Activated T-cell treated with anti-CD3 and anti-CD28 coated beads, Interleukin-2, amount 50 U/mL, for 24 hours (primary cell): Measurements from ENCODE around the gene ARHGEF7.

Experiments used
- DNase-seq: peaks from one replicate; pipeline ENCODE4 v3.0.0-alpha.2; 2020
- H3K27ac Mint-ChIP-seq: 2 replicates; pipeline ENCODE4 v1.8.0; 2020; ENCODE audit warnings: mild to moderate bottlenecking, mixed read lengths
- H3K27me3 Mint-ChIP-seq: 2 replicates; pipeline ENCODE4 v1.8.0; 2020; ENCODE audit warnings: mixed read lengths
- H3K36me3 Mint-ChIP-seq: 2 replicates; pipeline ENCODE4 v1.8.0; 2020; ENCODE audit warnings: low read depth, mixed read lengths
- H3K4me1 Mint-ChIP-seq: 2 replicates; pipeline ENCODE4 v1.8.0; 2020; ENCODE audit warnings: low read depth, mixed read lengths
- H3K4me3 Mint-ChIP-seq: 2 replicates; pipeline ENCODE4 v1.8.0; 2020; ENCODE audit warnings: mild to moderate bottlenecking, moderate library complexity, mixed read lengths
- H3K9me3 Mint-ChIP-seq: 2 replicates; pipeline ENCODE4 v1.8.0; 2020; ENCODE audit warnings: mixed read lengths

Gene ARHGEF7

DNA sequence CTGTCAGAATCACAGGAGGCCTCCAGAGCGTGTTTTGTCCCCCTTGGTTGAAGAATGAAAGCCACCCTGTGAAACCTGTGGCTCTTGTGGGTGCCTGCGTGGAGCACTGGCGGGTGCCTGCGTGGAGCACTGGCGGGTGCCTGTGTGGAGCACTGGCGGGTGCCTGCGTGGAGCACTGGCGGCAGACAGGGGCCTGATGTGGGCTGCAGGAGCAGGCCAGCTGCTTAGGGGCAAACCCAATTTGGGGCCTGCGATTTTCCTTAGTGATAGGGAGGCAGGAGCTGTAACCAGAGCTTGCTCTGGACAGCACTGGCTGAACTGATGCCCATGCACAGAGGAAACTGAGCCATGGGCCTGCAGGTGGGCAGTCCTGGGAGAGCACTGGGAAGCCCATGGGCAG is 24.3 kb downstream of the ARHGEF7 start:
- H3K4me3 Mint-ChIP-seq: no peak overlapping the region
- DNase-seq: no peak
- peaks cover 29% of the 10 kb centered on the region for H3K27me3 Mint-ChIP-seq
- no peaks in the 10 kb centered on the region for H3K4me1 Mint-ChIP-seq
- H3K27ac Mint-ChIP-seq: no peak overlapping the region
- no peaks in the 10 kb centered on the region for H3K36me3 Mint-ChIP-seq
- H3K9me3 Mint-ChIP-seq: no peaks in the 10 kb centered on the region

DNA sequence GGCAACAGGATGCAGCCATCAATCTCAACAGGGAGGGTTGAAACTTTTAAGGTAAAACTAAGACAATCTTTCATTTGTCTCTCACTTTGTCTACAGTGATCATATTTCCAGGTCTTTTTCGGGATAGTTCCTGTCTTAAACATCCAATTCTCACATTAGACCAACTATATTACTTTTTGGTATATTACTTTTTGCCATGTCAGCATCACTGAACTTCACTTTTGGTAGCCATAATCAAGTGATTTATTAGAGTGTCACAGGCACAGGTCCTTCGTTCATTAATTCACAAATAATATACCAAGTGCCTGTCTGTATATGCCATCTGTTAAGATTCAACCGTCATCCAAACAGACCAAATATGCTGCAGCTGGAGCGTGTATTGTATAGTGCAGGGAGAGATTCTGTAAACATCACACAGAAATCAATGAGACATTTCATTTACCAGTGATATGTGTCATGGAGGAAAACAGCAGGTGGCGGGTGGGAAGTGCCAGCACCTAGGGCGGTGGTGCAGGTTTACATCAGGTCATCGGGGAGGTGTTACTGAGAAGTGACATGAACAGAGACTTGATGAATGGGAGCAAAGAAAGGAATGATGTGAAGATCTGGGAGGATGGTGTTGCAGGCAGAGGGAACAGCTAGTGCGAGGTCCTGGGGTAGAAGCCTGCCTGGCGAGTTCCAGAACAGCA is 24.9 kb downstream of the ARHGEF7 start:
- Mint-ChIP-seq H3K27me3 (peaks cover 29% of the 10 kb centered on the region), H3K9me3 (no peaks in the 10 kb centered on the region), H3K4me3 (no peak overlapping the region), H3K36me3 (no peaks in the 10 kb centered on the region), H3K4me1 (no peaks in the 10 kb centered on the region), H3K27ac (no peak overlapping the region)
- DNase-seq: no peak

DNA sequence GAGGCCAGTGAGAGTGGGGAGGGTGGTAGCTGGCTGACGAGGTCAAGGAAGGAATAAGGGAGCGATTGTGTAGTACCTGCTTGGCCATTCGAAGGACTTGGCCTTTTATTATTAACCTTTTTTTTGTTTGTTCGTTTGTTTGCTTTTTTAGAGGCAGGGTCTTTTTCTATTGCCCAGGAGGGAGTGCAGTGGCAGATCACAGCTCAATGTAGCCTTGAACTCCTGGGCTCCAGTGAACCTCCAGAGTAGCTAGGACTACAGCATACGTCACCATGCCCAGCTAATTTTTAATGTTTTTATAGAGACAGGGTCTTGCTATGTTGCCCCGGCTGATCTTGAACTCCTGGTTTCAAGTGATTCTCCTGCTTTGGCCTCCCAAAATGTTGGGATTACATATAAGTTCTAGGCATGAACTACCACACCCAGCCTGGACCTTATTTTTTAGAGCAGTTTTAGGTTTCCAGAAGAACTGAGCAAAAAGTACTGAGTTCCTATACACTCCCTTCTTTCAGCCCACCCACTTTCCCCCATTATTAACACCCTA is 25.5 kb downstream of the ARHGEF7 start:
- H3K27me3 Mint-ChIP-seq: peaks cover 29% of the 10 kb centered on the region
- no peak overlapping the region for H3K27ac Mint-ChIP-seq
- no peak for DNase-seq
- H3K4me3 Mint-ChIP-seq: no peak overlapping the region
- no peaks in the 10 kb centered on the region for H3K4me1 Mint-ChIP-seq
- H3K9me3 Mint-ChIP-seq: no peaks in the 10 kb centered on the region
- H3K36me3 Mint-ChIP-seq: no peaks in the 10 kb centered on the region

DNA sequence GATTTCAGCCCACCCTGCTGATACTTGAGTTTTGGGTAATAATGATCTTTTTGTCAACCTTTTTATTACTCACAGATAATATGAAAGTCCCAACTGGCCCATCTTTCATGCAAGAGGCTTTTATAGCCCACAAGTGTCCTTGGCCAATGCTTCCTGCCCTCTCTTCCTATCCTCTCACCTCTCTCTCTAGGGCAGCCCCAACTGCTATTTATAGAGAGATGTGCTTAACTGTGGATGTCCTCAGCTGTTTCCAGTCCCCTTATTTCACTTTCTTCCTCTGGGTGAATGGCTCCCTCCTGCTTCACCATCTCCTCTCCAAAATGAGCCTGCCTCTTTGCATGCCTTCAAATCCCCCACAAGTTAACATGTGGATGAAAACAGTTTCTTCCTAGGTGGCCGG is 27.4 kb downstream of the ARHGEF7 start:
- H3K36me3 Mint-ChIP-seq: no peaks in the 10 kb centered on the region
- no peak overlapping the region for H3K27ac Mint-ChIP-seq
- H3K4me3 Mint-ChIP-seq: no peak overlapping the region
- H3K27me3 Mint-ChIP-seq: peaks cover 22% of the 10 kb centered on the region
- no peaks in the 10 kb centered on the region for H3K4me1 Mint-ChIP-seq
- DNase-seq: no peak
- H3K9me3 Mint-ChIP-seq: no peaks in the 10 kb centered on the region

DNA sequence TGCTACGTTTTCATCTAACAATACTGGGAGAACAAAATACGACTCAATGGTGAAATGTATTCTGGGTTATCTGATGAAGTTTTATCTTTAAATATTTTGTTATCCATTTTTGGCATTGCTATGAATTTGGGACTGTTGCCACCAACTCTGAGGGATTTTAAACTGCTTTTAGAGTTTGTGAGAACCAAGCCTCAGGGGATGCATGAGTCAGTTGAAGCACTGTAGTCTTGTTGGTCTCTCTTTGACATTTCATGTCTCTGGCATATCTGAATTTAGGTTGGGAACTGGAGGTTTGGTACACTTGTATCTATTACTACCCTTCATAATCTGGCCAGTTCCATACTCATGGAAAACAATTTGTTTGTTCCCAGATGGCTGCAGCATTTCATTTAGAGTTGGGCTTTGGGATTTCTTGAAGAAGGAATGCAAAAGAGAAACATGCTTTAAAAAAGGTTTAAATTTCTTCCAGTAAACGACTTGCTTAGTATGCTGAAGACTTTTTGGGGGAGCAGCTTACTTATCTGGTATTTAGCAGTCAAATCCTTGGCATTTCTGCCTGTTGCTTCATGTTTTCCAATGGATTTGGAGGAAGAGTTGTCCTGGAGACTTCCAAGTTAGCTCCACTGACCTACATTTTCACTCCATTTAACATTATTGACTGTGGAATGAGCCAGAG is 28.9 kb downstream of the ARHGEF7 start:
- H3K9me3 Mint-ChIP-seq: no peaks in the 10 kb centered on the region
- H3K27me3 Mint-ChIP-seq: peaks cover 21% of the 10 kb centered on the region
- H3K4me3 Mint-ChIP-seq: no peak overlapping the region
- no peaks in the 10 kb centered on the region for H3K4me1 Mint-ChIP-seq
- no peaks in the 10 kb centered on the region for H3K36me3 Mint-ChIP-seq
- DNase-seq: no peak
- no peak overlapping the region for H3K27ac Mint-ChIP-seq

DNA sequence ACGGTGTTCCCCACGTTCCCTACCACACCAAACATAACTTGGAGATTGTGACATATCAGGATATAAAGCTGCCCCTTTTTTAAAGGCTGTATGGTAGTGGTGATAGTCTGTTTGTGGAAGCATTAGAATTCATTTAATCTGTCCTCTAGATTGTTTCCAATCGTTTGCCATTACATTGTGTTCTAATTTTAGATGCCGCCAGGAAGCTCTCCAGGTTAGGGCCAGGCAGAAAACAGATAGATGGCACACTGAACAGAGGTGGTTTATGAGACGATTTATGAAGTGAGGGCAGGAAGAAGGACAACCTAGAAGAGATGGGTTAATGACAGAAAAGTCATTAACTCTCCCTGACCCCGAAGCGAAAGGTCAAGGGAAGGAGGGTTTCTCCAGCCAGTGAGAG is 30.0 kb downstream of the ARHGEF7 start:
- Mint-ChIP-seq H3K27me3 (peaks cover 20% of the 10 kb centered on the region), H3K9me3 (no peaks in the 10 kb centered on the region), H3K4me3 (no peak overlapping the region), H3K4me1 (no peaks in the 10 kb centered on the region), H3K36me3 (no peaks in the 10 kb centered on the region), H3K27ac (no peak overlapping the region)
- DNase-seq: no peak

DNA sequence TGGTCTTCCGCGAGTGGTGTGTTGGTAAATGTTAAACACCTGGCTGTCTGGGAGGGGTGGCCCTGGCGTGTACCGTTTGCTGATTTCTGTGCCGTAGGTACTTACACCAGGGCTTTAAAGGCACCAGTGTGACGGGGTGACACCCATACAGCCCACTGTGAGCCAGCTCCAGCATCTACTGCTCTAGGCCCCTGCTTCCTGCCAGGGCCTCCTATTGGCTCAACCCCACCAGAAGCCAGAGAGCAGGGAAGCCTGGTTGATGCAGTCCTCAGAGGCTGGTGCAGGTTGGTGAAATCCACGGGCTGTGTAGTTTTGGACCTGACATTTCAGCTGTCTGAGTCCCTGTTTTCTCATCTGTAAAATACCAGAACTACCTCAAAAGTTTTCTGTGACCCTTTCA is 30.4 kb downstream of the ARHGEF7 start:
- Mint-ChIP-seq H3K9me3 (no peaks in the 10 kb centered on the region), H3K4me3 (no peak overlapping the region), H3K27me3 (peaks cover 17% of the 10 kb centered on the region)

DNA sequence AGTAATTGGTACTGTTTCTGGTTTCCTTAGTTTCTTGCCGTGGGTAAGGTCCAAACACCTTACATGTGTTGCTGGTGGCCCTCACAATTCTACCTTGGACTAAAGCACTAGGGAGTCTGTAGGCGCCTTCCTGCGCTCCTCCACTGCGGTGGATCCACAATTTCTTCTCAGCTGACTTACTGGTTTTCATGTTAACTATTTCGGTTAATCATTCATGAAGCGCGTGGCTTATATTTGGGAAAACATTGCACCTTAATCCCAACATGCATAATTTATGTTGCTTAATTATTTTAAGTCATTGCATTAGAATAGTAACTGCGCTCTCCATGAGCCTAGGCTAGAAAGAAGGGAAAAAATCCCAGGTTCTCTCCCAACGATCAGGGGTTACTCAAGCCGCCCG is 37.7 kb downstream of the ARHGEF7 start:
- H3K36me3 Mint-ChIP-seq: peaks cover 26% of the 10 kb centered on the region
- no peak for DNase-seq
- H3K4me1 Mint-ChIP-seq: peaks cover 31% of the 10 kb centered on the region
- no peaks in the 10 kb centered on the region for H3K9me3 Mint-ChIP-seq
- H3K4me3 Mint-ChIP-seq: peak overlapping the region; percentile 92
- peaks cover 5% of the 10 kb centered on the region for H3K27me3 Mint-ChIP-seq
- H3K27ac Mint-ChIP-seq: peak overlapping the region; percentile 94

More for the DNA sequence above, 30.4 kb downstream of the ARHGEF7 start:
- DNase-seq: no peak
- no peak overlapping the region for H3K27ac Mint-ChIP-seq
- no peaks in the 10 kb centered on the region for H3K36me3 Mint-ChIP-seq
- no peaks in the 10 kb centered on the region for H3K4me1 Mint-ChIP-seq

DNA sequence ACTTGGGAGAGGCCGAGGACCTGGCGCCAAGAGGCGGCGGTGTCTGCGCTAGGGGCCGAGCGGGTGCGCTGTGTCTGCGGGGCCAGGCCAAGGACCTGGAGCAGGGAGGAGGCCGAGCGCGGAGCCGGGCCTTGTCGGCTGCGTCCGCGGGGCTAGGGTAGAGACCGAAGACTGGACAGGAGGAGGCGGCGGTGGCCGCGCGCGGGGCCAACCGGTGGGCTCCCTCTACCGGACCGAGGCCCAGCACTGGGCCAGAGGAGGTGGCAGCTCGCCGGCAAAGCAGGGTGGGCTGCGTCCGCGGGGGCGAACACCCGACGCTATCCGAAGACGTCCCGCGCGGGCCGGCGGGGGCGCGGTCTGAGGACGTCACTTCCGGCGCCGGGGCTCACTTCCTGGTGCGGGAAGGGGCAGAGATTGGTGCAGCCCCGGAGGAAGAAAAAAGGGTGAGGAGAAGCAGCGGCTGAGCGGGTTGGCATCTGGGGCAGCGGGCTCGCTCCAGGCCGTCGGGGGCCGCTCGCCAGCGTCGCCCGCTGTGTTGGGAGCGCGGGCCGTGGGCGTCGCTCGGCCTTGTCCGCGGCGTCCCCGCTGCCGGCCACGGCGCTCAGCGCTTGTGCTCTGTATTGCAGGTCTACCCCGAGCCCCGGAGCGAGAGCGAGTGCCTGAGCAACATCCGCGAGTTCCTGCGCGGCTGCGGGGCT is 38.3 kb downstream of the ARHGEF7 start:
- peak overlapping the region; percentile 94 for H3K27ac Mint-ChIP-seq
- peaks cover 29% of the 10 kb centered on the region for H3K36me3 Mint-ChIP-seq
- H3K27me3 Mint-ChIP-seq: peaks cover 2% of the 10 kb centered on the region
- H3K4me3 Mint-ChIP-seq: peak overlapping the region; percentile 92
- DNase-seq: peak; percentile 98
- H3K9me3 Mint-ChIP-seq: no peaks in the 10 kb centered on the region
- peaks cover 35% of the 10 kb centered on the region for H3K4me1 Mint-ChIP-seq

DNA sequence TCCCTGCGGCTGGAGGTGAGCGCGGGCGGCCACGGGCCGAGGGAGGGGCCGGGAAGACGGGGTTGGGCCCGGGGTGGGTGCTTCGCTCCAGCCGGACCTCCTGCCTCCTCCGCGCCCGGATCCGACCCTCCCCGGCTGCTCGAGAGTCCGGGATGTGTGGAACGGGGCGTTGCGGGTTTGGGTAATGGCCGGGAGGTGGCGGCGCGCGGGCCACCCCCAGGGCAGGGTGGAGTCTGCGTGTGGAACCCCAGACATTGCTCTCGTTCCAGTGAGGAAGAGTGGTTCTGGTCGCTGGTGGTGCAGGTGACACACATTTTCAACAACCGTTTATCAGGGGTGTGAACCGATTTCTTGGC is 38.8 kb downstream of the ARHGEF7 start:
- Mint-ChIP-seq H3K4me1 (peaks cover 37% of the 10 kb centered on the region), H3K36me3 (peaks cover 33% of the 10 kb centered on the region), H3K4me3 (peak overlapping the region; percentile 92), H3K27me3 (peaks cover 2% of the 10 kb centered on the region), H3K9me3 (no peaks in the 10 kb centered on the region), H3K27ac (peak overlapping the region; percentile 94)
- no peak for DNase-seq

DNA sequence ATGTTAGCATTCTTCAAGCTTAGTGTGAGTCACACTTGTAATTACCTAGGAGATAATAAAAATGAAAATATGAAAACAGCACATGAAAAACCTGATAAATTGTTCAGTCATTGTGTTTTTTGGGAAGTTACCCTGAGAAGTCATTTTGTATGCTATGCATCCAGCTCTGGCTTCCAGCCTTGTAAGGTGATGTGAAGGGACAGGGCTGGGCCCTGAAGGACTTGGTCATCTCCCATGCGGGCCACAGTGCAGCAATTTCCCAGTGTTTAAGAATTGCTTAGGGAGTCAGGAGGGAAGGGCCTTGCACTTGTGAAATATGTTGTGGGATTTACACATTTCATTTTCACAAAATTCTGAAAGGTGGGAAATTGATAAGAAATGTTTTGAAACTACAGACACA is 41.3 kb downstream of the ARHGEF7 start:
- H3K36me3 Mint-ChIP-seq: peaks cover 58% of the 10 kb centered on the region
- H3K9me3 Mint-ChIP-seq: no peaks in the 10 kb centered on the region
- no peak for DNase-seq
- H3K27me3 Mint-ChIP-seq: no peaks in the 10 kb centered on the region
- peaks cover 54% of the 10 kb centered on the region for H3K4me1 Mint-ChIP-seq
- no peak overlapping the region for H3K4me3 Mint-ChIP-seq
- H3K27ac Mint-ChIP-seq: no peak overlapping the region

DNA sequence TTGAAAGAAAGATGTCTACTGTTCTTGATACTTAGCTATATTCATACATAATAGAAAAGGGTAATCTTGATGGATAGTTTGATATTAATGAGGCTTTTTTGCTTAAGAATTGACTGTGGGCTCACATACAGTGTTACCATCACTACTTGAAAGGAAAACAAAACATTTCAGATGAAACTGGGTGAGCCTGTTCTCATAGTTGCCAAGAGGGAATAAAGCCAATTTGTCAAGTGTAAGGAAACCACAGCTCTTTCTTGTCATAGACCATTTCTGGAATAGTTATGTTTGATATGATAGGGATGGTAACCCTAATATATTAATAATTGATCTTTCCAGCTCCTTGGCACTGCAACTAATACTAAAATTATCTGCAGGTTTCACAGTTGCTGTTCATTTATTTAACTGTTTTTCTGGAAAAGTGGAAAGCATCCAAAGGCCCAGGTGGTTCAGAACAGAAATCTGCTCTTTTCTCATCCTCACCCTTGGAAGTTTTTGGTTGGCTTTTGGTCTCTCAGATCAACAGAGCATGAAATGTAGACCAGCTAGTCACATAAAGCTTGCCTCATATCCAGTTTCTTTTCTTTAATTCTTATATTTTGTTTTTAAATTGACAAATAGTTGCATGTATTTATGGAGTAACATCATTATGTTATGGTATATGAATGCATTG is 43.2 kb downstream of the ARHGEF7 start:
- Mint-ChIP-seq H3K27ac (no peak overlapping the region), H3K4me3 (no peak overlapping the region), H3K36me3 (peaks cover 70% of the 10 kb centered on the region), H3K27me3 (no peaks in the 10 kb centered on the region), H3K9me3 (no peaks in the 10 kb centered on the region), H3K4me1 (peaks cover 57% of the 10 kb centered on the region)
- no peak for DNase-seq

DNA sequence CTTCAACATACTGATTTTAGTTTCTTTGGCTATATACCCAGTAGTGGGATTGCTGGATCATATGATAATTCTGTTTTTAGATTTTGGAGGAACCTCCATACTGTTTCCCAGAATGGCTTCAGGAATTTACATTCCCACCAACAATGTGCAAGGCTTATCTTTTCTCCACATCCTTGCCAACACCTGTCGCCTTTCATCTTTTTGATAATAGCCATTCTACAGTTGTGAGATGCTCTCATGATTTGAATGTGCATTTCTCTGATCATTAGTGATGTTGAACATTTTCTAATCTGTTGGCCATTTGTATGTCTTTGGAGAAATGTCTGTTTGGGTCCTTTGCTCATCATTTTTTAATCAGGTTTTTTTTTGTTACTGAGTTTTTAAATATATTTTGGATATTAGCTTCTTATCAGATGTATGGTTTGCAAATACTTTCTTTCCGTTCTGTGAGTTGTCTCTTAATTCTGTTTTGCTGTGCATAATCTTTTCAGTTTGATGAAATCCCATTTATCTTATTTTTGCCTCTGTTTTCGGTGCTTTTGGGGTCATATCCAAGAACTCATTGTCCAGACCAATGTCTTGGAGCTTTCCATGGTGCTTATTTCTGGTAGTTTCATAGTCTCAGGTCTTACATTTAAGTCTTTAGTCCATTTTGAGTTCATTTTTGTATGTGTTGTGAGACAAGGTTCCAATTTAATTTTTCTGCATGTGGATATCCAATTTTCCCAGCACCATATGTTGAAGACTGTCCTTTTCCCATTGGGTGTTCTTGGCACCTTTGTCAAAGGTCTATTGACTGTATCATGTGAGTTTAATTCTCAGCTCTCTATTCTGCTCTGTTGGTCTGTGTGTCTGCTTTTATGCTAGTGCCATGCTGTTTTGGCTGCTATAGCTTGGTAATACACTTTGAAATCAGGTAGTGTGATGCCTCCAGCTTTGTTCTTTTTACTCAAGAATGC is 44.5 kb downstream of the ARHGEF7 start:
- no peak for DNase-seq
- H3K27ac Mint-ChIP-seq: no peak overlapping the region
- H3K36me3 Mint-ChIP-seq: peaks cover 71% of the 10 kb centered on the region
- no peaks in the 10 kb centered on the region for H3K27me3 Mint-ChIP-seq
- H3K9me3 Mint-ChIP-seq: no peaks in the 10 kb centered on the region
- peaks cover 56% of the 10 kb centered on the region for H3K4me1 Mint-ChIP-seq
- no peak overlapping the region for H3K4me3 Mint-ChIP-seq

DNA sequence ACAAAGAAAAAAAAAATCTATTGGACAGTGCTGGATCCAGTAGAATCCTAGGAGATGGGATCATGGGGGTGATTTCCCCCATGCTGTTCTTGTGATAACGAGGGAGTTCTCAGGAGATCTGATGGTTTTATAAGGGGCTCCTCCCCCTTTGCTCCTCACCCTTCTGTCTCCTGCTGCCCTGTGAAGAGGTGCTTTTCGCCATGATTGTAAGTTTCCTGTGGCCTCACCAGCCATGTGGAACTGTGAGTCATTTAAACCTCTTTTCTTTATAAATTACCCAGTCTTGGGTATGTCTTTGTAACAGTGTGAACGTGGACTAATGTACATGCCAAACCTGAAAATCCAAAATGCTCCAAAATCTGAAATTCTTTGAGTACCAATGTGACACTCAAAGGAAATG is 45.5 kb downstream of the ARHGEF7 start:
- H3K36me3 Mint-ChIP-seq: peaks cover 77% of the 10 kb centered on the region
- H3K4me1 Mint-ChIP-seq: peaks cover 58% of the 10 kb centered on the region
- no peak overlapping the region for H3K27ac Mint-ChIP-seq
- no peaks in the 10 kb centered on the region for H3K27me3 Mint-ChIP-seq
- H3K4me3 Mint-ChIP-seq: no peak overlapping the region
- H3K9me3 Mint-ChIP-seq: no peaks in the 10 kb centered on the region
- no peak for DNase-seq
